HepG2 (cell line): ENCODE measurements around the gene STRN3. TPM values are rescaled to one million over a fixed set of nuclear protein-coding genes. Genes with fewer than 3 reads are reported as not detected.

ENCODE experiments used
- ARNT2 ChIP-seq: sonication (generic); formaldehyde crosslinking; IDR thresholded peaks from 2 replicates; pipeline ENCODE4 v1.8.0; 2022; ENCODE audit warnings: mild to moderate bottlenecking, low read depth, missing genetic modification reagents, moderate library complexity
- ATAD3A ChIP-seq: sonication (generic); formaldehyde crosslinking; IDR thresholded peaks from 2 replicates; pipeline ENCODE4 v1.4.0; 2020; ENCODE audit warnings: missing genetic modification reagents
- JARID2 ChIP-seq: sonication (generic); formaldehyde crosslinking; IDR thresholded peaks from 2 replicates; pipeline ENCODE4 v1.8.1; 2023; ENCODE audit warnings: missing genetic modification reagents, inconsistent platforms; ENCODE audit not compliant: insufficient replicate concordance
- KLF6 ChIP-seq: IDR thresholded peaks from 2 replicates; pipeline ENCODE4 v1.8.0; 2016; ENCODE audit warnings: missing biosample characterization, missing genetic modification reagents
- PHB2 ChIP-seq: fragments of 450-650 bp; IDR thresholded peaks from 2 replicates; pipeline ENCODE4 v1.6.1; 2018; ENCODE audit not compliant: partially characterized antibody
- RARG ChIP-seq: sonication (generic); formaldehyde crosslinking; IDR thresholded peaks from 2 replicates; pipeline ENCODE4 v1.4.0; 2020; ENCODE audit warnings: low read depth, mild to moderate bottlenecking, missing genetic modification reagents
- SRY ChIP-seq: sonication (generic); formaldehyde crosslinking; IDR thresholded peaks from 2 replicates; pipeline ENCODE4 v1.8.0; 2022; ENCODE audit warnings: mild to moderate bottlenecking, missing genetic modification reagents
- TRIM24 ChIP-seq: sonication (generic); formaldehyde crosslinking; IDR thresholded peaks from 2 replicates; pipeline ENCODE4 v1.8.0; 2022; ENCODE audit warnings: mild to moderate bottlenecking, missing genetic modification reagents
- TSC22D2 ChIP-seq: sonication (generic); formaldehyde crosslinking; IDR thresholded peaks from 2 replicates; pipeline ENCODE4 v1.5.1; 2020; ENCODE audit warnings: missing genetic modification reagents, mild to moderate bottlenecking, borderline replicate concordance
- ZNF24 ChIP-seq: fragments of 450-650 bp; IDR thresholded peaks from 2 replicates; pipeline ENCODE4 v1.6.1; 2017; ENCODE audit warnings: antibody characterized with exemption, mild to moderate bottlenecking
- ZNF264 ChIP-seq: sonication (generic); formaldehyde crosslinking; IDR thresholded peaks from 2 replicates; pipeline ENCODE4 v1.4.0; 2020; ENCODE audit warnings: missing genetic modification reagents
- ZNF510 ChIP-seq: sonication (generic); formaldehyde crosslinking; IDR thresholded peaks from 2 replicates; pipeline ENCODE4 v1.4.0; 2020; ENCODE audit warnings: low read depth, mild to moderate bottlenecking, missing genetic modification reagents
- ZNF552 ChIP-seq: sonication (generic); formaldehyde crosslinking; IDR thresholded peaks from 2 replicates; pipeline ENCODE4 v1.9.0; 2022; ENCODE audit warnings: missing genetic modification reagents, mild to moderate bottlenecking, borderline replicate concordance
- ZNF891 ChIP-seq: sonication (generic); formaldehyde crosslinking; IDR thresholded peaks from 2 replicates; pipeline ENCODE4 v1.5.0; 2020; ENCODE audit warnings: mild to moderate bottlenecking, missing genetic modification reagents
- polyA plus RNA-seq, 8 experiments: library from polyadenylated mRNA; depleted of rRNA in 3 of 8; stranded (reverse) in 7 of 8; unstranded in 1 of 8; fragments of >200 nt; fragmentation: Illumina TruSeq in 4 of 8; extraction: Trizol in 4 of 8; gene quantifications; 2 replicates each; pipeline versions ENCODE4 v1.2.1 to v1.2.3, GENCODE V29; 2011 to 2016; ENCODE audit warnings: low read depth in 4 of 8, missing spikeins in 1 of 8, mixed read lengths in 1 of 8; ENCODE audit not compliant: insufficient read depth in 1 of 8
- total RNA-seq, 5 experiments: library from RNA; depleted of rRNA; stranded (reverse); fragments of >200 nt; fragmentation: Illumina TruSeq; extraction: Trizol; gene quantifications; 2 replicates each; pipeline ENCODE4 v1.2.3, GENCODE V29; 2016; ENCODE audit warnings: low read depth in 1 of 5
- TF ChIP-seq, protein P1 (sequence below): sonication (generic); formaldehyde crosslinking; IDR thresholded peaks from 2 replicates; pipeline ENCODE4 v1.4.0; 2020; ENCODE audit warnings: missing genetic modification reagents, mild to moderate bottlenecking, borderline replicate concordance
- TF ChIP-seq, protein P2 (sequence below): sonication (generic); formaldehyde crosslinking; IDR thresholded peaks from 2 replicates; pipeline ENCODE4 v1.9.0; 2022; ENCODE audit warnings: low read depth, missing genetic modification reagents
- TF ChIP-seq, protein P3 (sequence below): sonication (generic); formaldehyde crosslinking; IDR thresholded peaks from 2 replicates; pipeline ENCODE4 v1.4.0; 2020; ENCODE audit warnings: missing genetic modification reagents, borderline replicate concordance
- TF ChIP-seq, protein P4 (sequence below): sonication (generic); formaldehyde crosslinking; IDR thresholded peaks from 2 replicates; pipeline ENCODE4 v1.4.0; 2020; ENCODE audit warnings: missing genetic modification reagents, borderline replicate concordance
- TF ChIP-seq, protein P5 (sequence below): sonication (generic); formaldehyde crosslinking; conservative IDR thresholded peaks from 2 replicates; pipeline ENCODE4 v1.5.0; 2020; ENCODE audit warnings: missing genetic modification reagents

STRN3 gene
- total and polyA plus RNA-seq, 2 of the 13 experiments (the other 11 are each of a cell fraction or from before 2014, with no cell fraction given), result 49.4 to 123 TPM

DNA sequence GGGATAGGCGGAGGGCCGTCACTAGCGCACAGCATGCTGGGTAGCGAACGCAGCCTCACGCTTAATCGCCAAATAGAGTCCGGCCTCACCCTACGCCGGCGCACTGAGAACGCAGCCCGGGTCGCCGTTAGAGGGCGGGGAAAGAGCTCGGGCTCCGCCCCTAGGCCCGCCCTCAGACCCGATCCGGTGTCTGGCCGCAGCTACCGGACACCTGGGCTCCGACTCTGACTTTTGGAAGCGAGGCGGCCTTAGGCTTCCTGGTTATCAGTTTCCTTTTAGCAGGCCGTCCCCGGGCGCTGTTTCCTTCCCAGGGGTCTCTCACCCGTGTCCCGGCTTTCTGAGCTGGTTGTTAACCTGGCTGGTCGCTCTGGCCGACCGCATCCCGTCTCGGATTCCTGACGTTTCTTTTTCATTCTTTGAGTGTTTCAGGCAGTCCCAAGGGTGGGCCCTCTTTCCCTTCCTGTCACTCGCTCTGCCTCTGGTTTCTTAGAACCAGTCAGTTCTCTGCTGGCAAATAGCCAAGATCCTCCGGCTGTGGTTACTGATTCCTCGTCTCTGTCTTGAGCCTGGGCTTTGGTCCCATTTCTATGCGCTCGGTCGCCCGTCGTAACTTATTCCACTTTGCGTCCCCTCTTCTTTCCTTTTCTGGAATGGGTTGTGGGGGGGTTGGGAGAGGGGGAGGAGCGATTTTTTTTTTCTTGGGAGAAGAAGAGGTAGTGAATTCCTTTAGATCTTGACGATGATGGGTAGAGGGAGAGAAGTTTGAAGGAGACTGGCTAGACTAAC, 464 bp upstream of the STRN3 start (continued):
- TF ChIP-seq, protein P1, sequence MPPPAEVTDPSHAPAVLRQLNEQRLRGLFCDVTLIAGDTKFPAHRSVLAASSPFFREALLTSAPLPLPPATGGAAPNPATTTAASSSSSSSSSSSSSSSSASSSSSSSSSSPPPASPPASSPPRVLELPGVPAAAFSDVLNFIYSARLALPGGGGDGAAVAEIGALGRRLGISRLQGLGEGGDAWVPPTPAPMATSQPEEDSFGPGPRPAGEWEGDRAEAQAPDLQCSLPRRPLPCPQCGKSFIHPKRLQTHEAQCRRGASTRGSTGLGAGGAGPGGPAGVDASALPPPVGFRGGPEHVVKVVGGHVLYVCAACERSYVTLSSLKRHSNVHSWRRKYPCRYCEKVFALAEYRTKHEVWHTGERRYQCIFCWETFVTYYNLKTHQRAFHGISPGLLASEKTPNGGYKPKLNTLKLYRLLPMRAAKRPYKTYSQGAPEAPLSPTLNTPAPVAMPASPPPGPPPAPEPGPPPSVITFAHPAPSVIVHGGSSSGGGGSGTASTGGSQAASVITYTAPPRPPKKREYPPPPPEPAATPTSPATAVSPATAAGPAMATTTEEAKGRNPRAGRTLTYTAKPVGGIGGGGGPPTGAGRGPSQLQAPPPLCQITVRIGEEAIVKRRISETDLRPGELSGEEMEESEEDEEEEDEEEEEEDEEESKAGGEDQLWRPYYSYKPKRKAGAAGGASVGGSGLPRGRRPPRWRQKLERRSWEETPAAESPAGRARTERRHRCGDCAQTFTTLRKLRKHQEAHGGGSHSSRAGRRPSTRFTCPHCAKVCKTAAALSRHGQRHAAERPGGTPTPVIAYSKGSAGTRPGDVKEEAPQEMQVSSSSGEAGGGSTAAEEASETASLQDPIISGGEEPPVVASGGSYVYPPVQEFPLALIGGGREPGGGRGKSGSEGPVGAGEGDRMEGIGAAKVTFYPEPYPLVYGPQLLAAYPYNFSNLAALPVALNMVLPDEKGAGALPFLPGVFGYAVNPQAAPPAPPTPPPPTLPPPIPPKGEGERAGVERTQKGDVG (CRISPR knock-in tag), result no peak; the same call in 1 of the 2 replicates
- TF ChIP-seq TRIM24 (no peak), ZNF552 (CRISPR knock-in tag) (0 out of 2 replicates have a peak, but pooled peaks have one; percentile 30), ZNF24 (peak; percentile 50; the same call in 1 of the 2 replicates), PHB2 (no peak), ZNF264 (CRISPR knock-in tag) (peak; percentile 42; the same call in 1 of the 2 replicates), KLF6 (peak; percentile 53; the same call in 1 of the 2 replicates), ZNF891 (CRISPR knock-in tag) (0 out of 2 replicates have a peak, but pooled peaks have one; percentile 53), ZNF510 (peak; percentile 88; the same call in 1 of the 2 replicates), RARG (CRISPR knock-in tag) (no peak), JARID2 (no peak), SRY (CRISPR knock-in tag) (peak; percentile 43; the same call in 1 of the 2 replicates), ARNT2 (CRISPR knock-in tag) (peak; percentile 31), TSC22D2 (CRISPR knock-in tag) (0 out of 2 replicates have a peak, but pooled peaks have one; percentile 85), ATAD3A (CRISPR knock-in tag) (0 out of 2 replicates have a peak, but pooled peaks have one; percentile 51)
- TF ChIP-seq, protein P2, sequence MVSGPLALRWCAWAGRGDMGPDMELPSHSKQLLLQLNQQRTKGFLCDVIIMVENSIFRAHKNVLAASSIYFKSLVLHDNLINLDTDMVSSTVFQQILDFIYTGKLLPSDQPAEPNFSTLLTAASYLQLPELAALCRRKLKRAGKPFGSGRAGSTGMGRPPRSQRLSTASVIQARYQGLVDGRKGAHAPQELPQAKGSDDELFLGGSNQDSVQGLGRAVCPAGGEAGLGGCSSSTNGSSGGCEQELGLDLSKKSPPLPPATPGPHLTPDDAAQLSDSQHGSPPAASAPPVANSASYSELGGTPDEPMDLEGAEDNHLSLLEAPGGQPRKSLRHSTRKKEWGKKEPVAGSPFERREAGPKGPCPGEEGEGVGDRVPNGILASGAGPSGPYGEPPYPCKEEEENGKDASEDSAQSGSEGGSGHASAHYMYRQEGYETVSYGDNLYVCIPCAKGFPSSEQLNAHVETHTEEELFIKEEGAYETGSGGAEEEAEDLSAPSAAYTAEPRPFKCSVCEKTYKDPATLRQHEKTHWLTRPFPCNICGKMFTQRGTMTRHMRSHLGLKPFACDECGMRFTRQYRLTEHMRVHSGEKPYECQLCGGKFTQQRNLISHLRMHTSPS, result no peak
- TF ChIP-seq, protein P3, sequence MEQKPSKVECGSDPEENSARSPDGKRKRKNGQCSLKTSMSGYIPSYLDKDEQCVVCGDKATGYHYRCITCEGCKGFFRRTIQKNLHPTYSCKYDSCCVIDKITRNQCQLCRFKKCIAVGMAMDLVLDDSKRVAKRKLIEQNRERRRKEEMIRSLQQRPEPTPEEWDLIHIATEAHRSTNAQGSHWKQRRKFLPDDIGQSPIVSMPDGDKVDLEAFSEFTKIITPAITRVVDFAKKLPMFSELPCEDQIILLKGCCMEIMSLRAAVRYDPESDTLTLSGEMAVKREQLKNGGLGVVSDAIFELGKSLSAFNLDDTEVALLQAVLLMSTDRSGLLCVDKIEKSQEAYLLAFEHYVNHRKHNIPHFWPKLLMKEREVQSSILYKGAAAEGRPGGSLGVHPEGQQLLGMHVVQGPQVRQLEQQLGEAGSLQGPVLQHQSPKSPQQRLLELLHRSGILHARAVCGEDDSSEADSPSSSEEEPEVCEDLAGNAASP (CRISPR knock-in tag), result peak; percentile 64; the same call in 1 of the 2 replicates
- TF ChIP-seq, protein P4, sequence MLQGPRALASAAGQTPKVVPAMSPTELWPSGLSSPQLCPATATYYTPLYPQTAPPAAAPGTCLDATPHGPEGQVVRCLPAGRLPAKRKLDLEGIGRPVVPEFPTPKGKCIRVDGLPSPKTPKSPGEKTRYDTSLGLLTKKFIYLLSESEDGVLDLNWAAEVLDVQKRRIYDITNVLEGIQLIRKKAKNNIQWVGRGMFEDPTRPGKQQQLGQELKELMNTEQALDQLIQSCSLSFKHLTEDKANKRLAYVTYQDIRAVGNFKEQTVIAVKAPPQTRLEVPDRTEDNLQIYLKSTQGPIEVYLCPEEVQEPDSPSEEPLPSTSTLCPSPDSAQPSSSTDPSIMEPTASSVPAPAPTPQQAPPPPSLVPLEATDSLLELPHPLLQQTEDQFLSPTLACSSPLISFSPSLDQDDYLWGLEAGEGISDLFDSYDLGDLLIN (CRISPR knock-in tag), result 0 out of 2 replicates have a peak, but pooled peaks have one; percentile 30
- TF ChIP-seq, protein P5, sequence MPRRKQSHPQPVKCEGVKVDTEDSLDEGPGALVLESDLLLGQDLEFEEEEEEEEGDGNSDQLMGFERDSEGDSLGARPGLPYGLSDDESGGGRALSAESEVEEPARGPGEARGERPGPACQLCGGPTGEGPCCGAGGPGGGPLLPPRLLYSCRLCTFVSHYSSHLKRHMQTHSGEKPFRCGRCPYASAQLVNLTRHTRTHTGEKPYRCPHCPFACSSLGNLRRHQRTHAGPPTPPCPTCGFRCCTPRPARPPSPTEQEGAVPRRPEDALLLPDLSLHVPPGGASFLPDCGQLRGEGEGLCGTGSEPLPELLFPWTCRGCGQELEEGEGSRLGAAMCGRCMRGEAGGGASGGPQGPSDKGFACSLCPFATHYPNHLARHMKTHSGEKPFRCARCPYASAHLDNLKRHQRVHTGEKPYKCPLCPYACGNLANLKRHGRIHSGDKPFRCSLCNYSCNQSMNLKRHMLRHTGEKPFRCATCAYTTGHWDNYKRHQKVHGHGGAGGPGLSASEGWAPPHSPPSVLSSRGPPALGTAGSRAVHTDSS (CRISPR knock-in tag), result no peak; the same call in 1 of the 2 replicates
